Left renal pelvis (tissue), 4 donors: ENCODE data around the gene TMEM154. TPM values are rescaled to one million over a fixed set of nuclear protein-coding genes. Genes with fewer than 3 reads are reported as not detected.

Experiments
- DNase-seq, 4 donors: peaks; one replicate each; pipeline ENCODE4 v3.0.0-alpha.2; 2013; ENCODE audit warnings: low read depth in 4 of 4, low spot score in 3 of 4
- polyA plus RNA-seq, 4 donors: library from polyadenylated mRNA; unstranded; fragments of 120-200 nt; gene quantifications; one replicate each; pipeline ENCODE4 v1.2.1, GENCODE V29; 2013; ENCODE audit not compliant: insufficient read length in 4 of 4

The TMEM154 gene
- polyA plus RNA-seq, 4 donors = 1.1 to 3.8 (median 1.8) TPM

GRCh38 chr4:152697284-152698088, 17.7 kb upstream of the TMEM154 start:
- no peak for DNase-seq

- DNase-seq = no peak
Measured at GRCh38 chr4:152696764-152697261, 17.0 kb upstream of the TMEM154 start.

- no peak for DNase-seq
Measured at GRCh38 chr4:152693871-152694270, 14.1 kb upstream of the TMEM154 start.

- DNase-seq = no peak
Measured at GRCh38 chr4:152691761-152692160, 12.0 kb upstream of the TMEM154 start.

- DNase-seq = no peak
Measured at GRCh38 chr4:152690706-152691651, 11.2 kb upstream of the TMEM154 start.

- no peak for DNase-seq
Measured at GRCh38 chr4:152689615-152690501, 10.1 kb upstream of the TMEM154 start.

- no peak for DNase-seq
Measured at GRCh38 chr4:152687974-152688599, 8.3 kb upstream of the TMEM154 start.

- DNase-seq = no peak
Measured at GRCh38 chr4:152686452-152687013, 6.7 kb upstream of the TMEM154 start.

- DNase-seq = no peak
Measured at GRCh38 chr4:152684587-152684986, 4.8 kb upstream of the TMEM154 start.

GRCh38 chr4:152684007-152684406, 4.2 kb upstream of the TMEM154 start:
- no peak for DNase-seq

- DNase-seq = no peak
Measured at GRCh38 chr4:152682143-152682941, 2.5 kb upstream of the TMEM154 start.

GRCh38 chr4:152680988-152681603, 1.3 kb upstream of the TMEM154 start:
- no peak for DNase-seq

- no peak for DNase-seq
Measured at GRCh38 chr4:152678841-152679240, 956 bp downstream of the TMEM154 start.

- DNase-seq = no peak
Measured at GRCh38 chr4:152677117-152677516, 2.7 kb downstream of the TMEM154 start.

GRCh38 chr4:152676052-152676854, 3.5 kb downstream of the TMEM154 start:
- no peak for DNase-seq

- no peak for DNase-seq
Measured at GRCh38 chr4:152674359-152674758, 5.4 kb downstream of the TMEM154 start.

- DNase-seq = no peak
Measured at GRCh38 chr4:152673489-152673888, 6.3 kb downstream of the TMEM154 start.
